ENCODE measurements around the gene FSCN2. TPM values are rescaled to one million over a fixed set of nuclear protein-coding genes. Genes with fewer than 3 reads are reported as not detected.

The FSCN2 gene
- total and polyA plus RNA-seq, 10 of the 15 experiments (the other 5 are each of a cell fraction or from before 2014, with no cell fraction given), result 0.12 to 2.1 (median 0.65) TPM; not detected in 3

DNA sequence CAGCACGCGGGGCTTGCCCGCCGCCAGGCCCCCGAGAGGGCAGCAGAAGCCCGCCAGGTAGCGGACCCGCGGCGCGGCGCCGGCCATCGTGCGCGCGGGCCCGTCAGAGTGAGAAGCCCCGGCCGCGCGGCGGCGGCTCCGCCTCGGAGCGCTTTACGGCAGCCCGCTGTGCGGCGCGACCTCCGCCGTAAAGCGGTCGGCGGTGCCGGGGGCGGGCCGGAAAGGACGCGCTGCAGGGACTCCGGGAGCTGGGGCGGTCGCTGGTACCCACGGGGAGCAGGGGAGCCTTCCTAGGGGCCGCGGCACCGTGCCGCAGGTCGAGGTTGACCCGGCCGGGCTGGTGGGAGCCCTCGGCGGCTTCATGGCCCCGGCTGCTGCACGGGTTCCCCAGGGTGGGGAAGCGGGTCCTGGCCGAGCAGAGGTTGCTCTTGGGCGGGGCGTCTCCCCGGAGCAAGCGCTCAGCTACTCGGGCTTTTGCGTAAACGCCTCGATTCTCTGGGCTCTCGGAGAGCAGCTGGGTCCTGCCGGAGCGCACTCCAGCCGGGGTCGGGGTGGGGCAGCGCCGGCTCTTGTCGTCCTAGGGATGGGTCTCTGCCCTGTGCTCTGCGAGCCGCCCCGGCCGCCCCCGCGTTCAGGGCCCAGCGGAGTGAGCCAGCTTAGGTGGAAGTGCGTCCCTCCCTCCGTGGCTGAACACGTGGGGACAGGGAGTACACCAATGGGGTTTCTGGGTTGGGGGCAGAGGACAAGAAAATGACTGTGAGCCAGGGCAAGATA is 24.3 kb downstream of the FSCN2 start, which contains the start of gene FAAP100:
FAAP100 (minus strand) TSS at position 110 of the 774 bp plus-strand sequence; CDS start at position 87, 23 bp downstream.
- ChIA-PET RAD21 (ENCODE audit: unreplicated experiment) (interaction anchor here (0.7 to 2.9 kb wide), 11 partner anchors 8 to 313 kb away, joined by 3 to 17 read pairs (median 4); partner anchors contain the start of genes NDUFAF8, PDE6G and TEPSIN), POLR2A (interaction anchor here (0.6 to 3.0 kb wide), 11 partner anchors 10 to 150 kb away, joined by 3 to 34 read pairs (median 7); no protein-coding TSS in a partner anchor), CTCF (interaction anchor here (1.2 to 2.0 kb wide), 3 partner anchors 34 to 48 kb away, joined by 5 to 13 read pairs (median 7); no protein-coding TSS in a partner anchor), SMC1A (ENCODE audit: uncharacterized antibody, unreplicated experiment) (interaction anchor here (0.6 to 1.7 kb wide), 5 partner anchors 25 to 68 kb away, joined by 3 to 6 read pairs (median 3); no protein-coding TSS in a partner anchor)
- H4K20me1 ChIP-seq (ENCODE audit: control insufficient read depth, insufficient read depth), result no peaks in the 10 kb centered on the region
- BruUV-seq (replicated peaks), result TSS peak; percentile 41
- peak within 1 kb of the TSS; percentile 74 for H3K9ac ChIP-seq (ENCODE audit: control insufficient read depth, insufficient read depth, low read length)
- peak within 1 kb of the TSS; percentile 88 for H3K4me2 ChIP-seq (ENCODE audit: control insufficient read depth, insufficient read depth)
- FAIRE-seq (peak; percentile 18), DNase-seq (ENCODE audit: low read depth, low spot score) (peak; percentile 30), ATAC-seq (peak; percentile 74)
- H3K36me3 ChIP-seq (ENCODE audit: control insufficient read depth in 2 of 2, insufficient read depth in 2 of 2, low read length in 1 of 2), result peaks cover 15 to 21% of the 10 kb centered on the region in 2 experiments; a peak in 3 of 4 replicates
- no peaks in the 10 kb centered on the region for H3K9me3 ChIP-seq (replicated peaks; ENCODE audit: control insufficient read depth, insufficient read depth, low read length)
- H3K4me1 ChIP-seq (ENCODE audit: control insufficient read depth, insufficient read depth, low read length), result peaks cover 14% of the 10 kb centered on the region
- H3K27ac ChIP-seq (ENCODE audit: control insufficient read depth, insufficient read depth), result peak within 1 kb of the TSS; percentile 58
- peak within 1 kb of the TSS; percentile 93 for H3K4me3 ChIP-seq
- 1% methylated on average over 84 of the region's 85 CpGs for WGBS (ENCODE audit: insufficient coverage, insufficient replicate concordance, low lambda C conversion rate, missing lambda C conversion rate)
- no peaks in the 10 kb centered on the region for H3K27me3 ChIP-seq (replicated peaks in 1 of 2; ENCODE audit: control insufficient read depth in 2 of 2, insufficient read depth in 2 of 2, low read length in 1 of 2)
- in situ Hi-C loops (cut with MboI) (no loop called here), intact Hi-C loops (cut with micrococcal nuclease; ENCODE audit: unreplicated experiment) (loop anchor here (2.0 kb wide), 1 partner anchor 36 kb away; no protein-coding TSS in a partner anchor)
- peaks cover 24% of the 10 kb centered on the region for H3K79me2 ChIP-seq (ENCODE audit: control insufficient read depth, insufficient read depth, low read length)
- H2AFZ ChIP-seq (ENCODE audit: control insufficient read depth, low read depth, low read length), result peak within 1 kb of the TSS; percentile 51
- no peak for TF ChIP-seq CBX3 (IDR thresholded peaks at IDR 0.05; ENCODE audit: borderline replicate concordance, low read depth)
- 0 out of 2 replicates have a peak, but pooled peaks have one; percentile 24 for TF ChIP-seq CBFB (IDR thresholded peaks at IDR 0.05; ENCODE audit: low read depth)
- TF ChIP-seq PAX8 (IDR thresholded peaks at IDR 0.05), result no peak
- TF ChIP-seq, protein P1, sequence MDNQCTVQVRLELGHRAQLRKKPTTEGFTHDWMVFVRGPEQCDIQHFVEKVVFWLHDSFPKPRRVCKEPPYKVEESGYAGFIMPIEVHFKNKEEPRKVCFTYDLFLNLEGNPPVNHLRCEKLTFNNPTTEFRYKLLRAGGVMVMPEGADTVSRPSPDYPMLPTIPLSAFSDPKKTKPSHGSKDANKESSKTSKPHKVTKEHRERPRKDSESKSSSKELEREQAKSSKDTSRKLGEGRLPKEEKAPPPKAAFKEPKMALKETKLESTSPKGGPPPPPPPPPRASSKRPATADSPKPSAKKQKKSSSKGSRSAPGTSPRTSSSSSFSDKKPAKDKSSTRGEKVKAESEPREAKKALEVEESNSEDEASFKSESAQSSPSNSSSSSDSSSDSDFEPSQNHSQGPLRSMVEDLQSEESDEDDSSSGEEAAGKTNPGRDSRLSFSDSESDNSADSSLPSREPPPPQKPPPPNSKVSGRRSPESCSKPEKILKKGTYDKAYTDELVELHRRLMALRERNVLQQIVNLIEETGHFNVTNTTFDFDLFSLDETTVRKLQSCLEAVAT (IDR thresholded peaks at IDR 0.05), result 0 out of 2 replicates have a peak, but pooled peaks have one; percentile 14
- no peak for TF ChIP-seq EP300 (IDR thresholded peaks at IDR 0.05; ENCODE audit: borderline replicate concordance in 1 of 2, control insufficient read depth in 1 of 2, low read depth in 2 of 2, low read length in 2 of 2)
- no peak for TF ChIP-seq CEBPB (IDR thresholded peaks at IDR 0.05; ENCODE audit: borderline replicate concordance in 1 of 2, low read depth in 2 of 2, low read length in 2 of 2)
- TF ChIP-seq LARP7 (IDR thresholded peaks at IDR 0.05), result peak; percentile 69; the same call in 1 of the 2 replicates
- TF ChIP-seq ZNF274 (IDR thresholded peaks at IDR 0.05; ENCODE audit: insufficient read depth, insufficient read length), result no peak
- TF ChIP-seq SREBF1 (IDR thresholded peaks at IDR 0.05; ENCODE audit: low read length), result no peak
- no peak for TF ChIP-seq ZZZ3 (IDR thresholded peaks at IDR 0.05; ENCODE audit: control insufficient read depth, insufficient read length, low read depth)
- TF ChIP-seq SMAD1 (IDR thresholded peaks at IDR 0.05; ENCODE audit: low read depth, partially characterized antibody), result no peak
- no peak for TF ChIP-seq SUPT20H (IDR thresholded peaks at IDR 0.05; ENCODE audit: borderline replicate concordance, control insufficient read depth, low read depth, low read length)
- TF ChIP-seq TARDBP (IDR thresholded peaks at IDR 0.05; ENCODE audit: borderline replicate concordance), result no peak
- no peak for TF ChIP-seq TCF3 (IDR thresholded peaks at IDR 0.05; ENCODE audit: borderline replicate concordance, insufficient read depth, low read depth, low read length)
- no peak for TF ChIP-seq IRF4 (IDR thresholded peaks at IDR 0.05; ENCODE audit: low read depth, low read length)
- TF ChIP-seq IKZF1 (conservative IDR thresholded peaks at IDR 0.05), result peak; percentile 57
- no peak for TF ChIP-seq ZBED1 (IDR thresholded peaks at IDR 0.05; ENCODE audit: borderline replicate concordance)
- TF ChIP-seq, protein P2, sequence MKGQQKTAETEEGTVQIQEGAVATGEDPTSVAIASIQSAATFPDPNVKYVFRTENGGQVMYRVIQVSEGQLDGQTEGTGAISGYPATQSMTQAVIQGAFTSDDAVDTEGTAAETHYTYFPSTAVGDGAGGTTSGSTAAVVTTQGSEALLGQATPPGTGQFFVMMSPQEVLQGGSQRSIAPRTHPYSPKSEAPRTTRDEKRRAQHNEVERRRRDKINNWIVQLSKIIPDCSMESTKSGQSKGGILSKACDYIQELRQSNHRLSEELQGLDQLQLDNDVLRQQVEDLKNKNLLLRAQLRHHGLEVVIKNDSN (IDR thresholded peaks at IDR 0.05; ENCODE audit: borderline replicate concordance, extremely low read length, insufficient read depth, low read depth, low read length), result peak; percentile 63
- TF ChIP-seq TBL1XR1 (IDR thresholded peaks at IDR 0.05; ENCODE audit: low read depth, low read length), result 0 out of 2 replicates have a peak, but pooled peaks have one; percentile 16
- 0 out of 2 replicates have a peak, but pooled peaks have one; percentile 28 for TF ChIP-seq NR2F1 (conservative IDR thresholded peaks at IDR 0.05)
- peak; percentile 58; the same call in 1 of the 2 replicates for TF ChIP-seq MXI1 (IDR thresholded peaks at IDR 0.05; ENCODE audit: low read depth, low read length)

Measured in GM12878 (cell line).